Progenitor cell of endocrine pancreas (in vitro differentiated cells): Measurements from ENCODE around the gene ATP10A. TPM values are rescaled to one million over a fixed set of nuclear protein-coding genes. Genes with fewer than 3 reads are reported as not detected.
A peak's percentile ranks its signal among the peaks of the same experiment; 100 is the strongest.

Experiments used
- DNase-seq: peaks from one replicate; pipeline ENCODE4 v3.0.0; 2021; ENCODE audit warnings: low spot score; ENCODE audit not compliant: unreplicated experiment
- H3K27ac Mint-ChIP-seq: 2 replicates; pipeline ENCODE4 v1.8.0; 2021; ENCODE audit warnings: mild to moderate bottlenecking, moderate library complexity, mixed read lengths
- H3K27me3 Mint-ChIP-seq: 2 replicates; pipeline ENCODE4 v1.8.0; 2021; ENCODE audit warnings: mixed read lengths
- H3K36me3 Mint-ChIP-seq: 2 replicates; pipeline ENCODE4 v1.8.0; 2022; ENCODE audit warnings: mixed read lengths; ENCODE audit not compliant: insufficient read depth
- H3K4me1 Mint-ChIP-seq: 2 replicates; pipeline ENCODE4 v1.8.0; 2021; ENCODE audit warnings: low read depth, mixed read lengths
- H3K4me3 Mint-ChIP-seq: 2 replicates; pipeline ENCODE4 v1.8.0; 2021; ENCODE audit warnings: low read depth, mild to moderate bottlenecking, moderate library complexity, mixed read lengths
- H3K9me3 Mint-ChIP-seq: 2 replicates; pipeline ENCODE4 v1.8.0; 2021; ENCODE audit warnings: low read depth, mixed read lengths
- CTCF ChIP-seq: fragments of 200-600 bp; sonication (generic); IDR thresholded peaks from one replicate; pipeline ENCODE4 v1.5.0; 2021; ENCODE audit warnings: antibody characterized with exemption, mild to moderate bottlenecking; ENCODE audit not compliant: unreplicated experiment
- long read RNA-seq: library from polyadenylated mRNA; unstranded; transcript quantifications from one replicate; pipeline ENCODE4 v2.0.0, GENCODE V29; 2020
- total RNA-seq: library from RNA; stranded (reverse); gene quantifications from 2 replicates; pipeline ENCODE4 v1.2.1, GENCODE V29; 2021

ATP10A gene
- 0.07 and 0.16 TPM in 2 replicates for total RNA-seq
- long read RNA-seq, result 0 reads

GRCh38 chr15:25863111-25863967 lies at the start of gene ATP10A:
TSS of gene ATP10A (minus strand) at chr15:25863327. CDS start at chr15:25863096, 231 bp downstream.
- H3K9me3 Mint-ChIP-seq, result no peaks in the 10 kb centered on the region
- peaks cover 2% of the 10 kb centered on the region for H3K4me1 Mint-ChIP-seq
- peaks cover 80% of the 10 kb centered on the region for H3K27me3 Mint-ChIP-seq
- H3K36me3 Mint-ChIP-seq, result no peaks in the 10 kb centered on the region
- TF ChIP-seq CTCF, result no peak
- peak; percentile 15 for DNase-seq
- H3K27ac Mint-ChIP-seq, result no peak within 1 kb of the TSS
- H3K4me3 Mint-ChIP-seq, result peak within 1 kb of the TSS; percentile 71

- no peak overlapping the region for H3K27ac Mint-ChIP-seq
- H3K36me3 Mint-ChIP-seq, result no peaks in the 10 kb centered on the region
- H3K27me3 Mint-ChIP-seq, result no peaks in the 10 kb centered on the region
- H3K9me3 Mint-ChIP-seq, result peaks cover 9% of the 10 kb centered on the region
- no peaks in the 10 kb centered on the region for H3K4me1 Mint-ChIP-seq
- H3K4me3 Mint-ChIP-seq, result no peak overlapping the region
- TF ChIP-seq CTCF, result no peak
- DNase-seq, result no peak
Measured at GRCh38 chr15:25912035-25912434, 48.9 kb upstream of the ATP10A start.

GRCh38 chr15:25910832-25911231 lies 47.7 kb upstream of the ATP10A start:
- DNase-seq, result no peak
- no peaks in the 10 kb centered on the region for H3K4me1 Mint-ChIP-seq
- no peaks in the 10 kb centered on the region for H3K27me3 Mint-ChIP-seq
- peaks cover 9% of the 10 kb centered on the region for H3K9me3 Mint-ChIP-seq
- H3K36me3 Mint-ChIP-seq, result no peaks in the 10 kb centered on the region
- H3K27ac Mint-ChIP-seq, result no peak overlapping the region
- TF ChIP-seq CTCF, result no peak
- H3K4me3 Mint-ChIP-seq, result no peak overlapping the region

- Mint-ChIP-seq H3K4me3 (no peak overlapping the region), H3K9me3 (peaks cover 9% of the 10 kb centered on the region), H3K4me1 (no peaks in the 10 kb centered on the region), H3K36me3 (no peaks in the 10 kb centered on the region), H3K27ac (no peak overlapping the region), H3K27me3 (no peaks in the 10 kb centered on the region)
- no peak for DNase-seq
- no peak for TF ChIP-seq CTCF
Measured at GRCh38 chr15:25909806-25910205, 46.7 kb upstream of the ATP10A start.

GRCh38 chr15:25909325-25909724 lies 46.2 kb upstream of the ATP10A start:
- no peak for DNase-seq
- no peaks in the 10 kb centered on the region for H3K4me1 Mint-ChIP-seq
- peaks cover 7% of the 10 kb centered on the region for H3K9me3 Mint-ChIP-seq
- H3K27ac Mint-ChIP-seq, result no peak overlapping the region
- no peaks in the 10 kb centered on the region for H3K36me3 Mint-ChIP-seq
- no peak overlapping the region for H3K4me3 Mint-ChIP-seq
- TF ChIP-seq CTCF, result no peak
- no peaks in the 10 kb centered on the region for H3K27me3 Mint-ChIP-seq
